ENCODE data around the gene SORD.
A peak's percentile ranks its signal among the peaks of the same experiment; 100 is the strongest.

The SORD gene

GRCh38 chr15:45107941-45108630 is 85.1 kb downstream of the SORD start:
- TF ChIP-seq POU2F2 (IDR thresholded peaks at IDR 0.05; ENCODE audit: low read depth, low read length) (no peak), POLR2A (IDR thresholded peaks at IDR 0.05; ENCODE audit: low read depth, low read length) (no peak), POLR2AphosphoS5 (IDR thresholded peaks at IDR 0.05; ENCODE audit: low read depth, low read length) (no peak), TAF1 (IDR thresholded peaks at IDR 0.05; ENCODE audit: low read depth, low read length) (no peak), SPI1 (IDR thresholded peaks at IDR 0.05; ENCODE audit: low read depth, low read length) (no peak), PAX5 (IDR thresholded peaks at IDR 0.05; ENCODE audit: insufficient read depth, low read length, severe bottlenecking) (no peak)
- DNase-seq (ENCODE audit: insufficient read length, low spot score) (no peak), FAIRE-seq (no peak)

DNA sequence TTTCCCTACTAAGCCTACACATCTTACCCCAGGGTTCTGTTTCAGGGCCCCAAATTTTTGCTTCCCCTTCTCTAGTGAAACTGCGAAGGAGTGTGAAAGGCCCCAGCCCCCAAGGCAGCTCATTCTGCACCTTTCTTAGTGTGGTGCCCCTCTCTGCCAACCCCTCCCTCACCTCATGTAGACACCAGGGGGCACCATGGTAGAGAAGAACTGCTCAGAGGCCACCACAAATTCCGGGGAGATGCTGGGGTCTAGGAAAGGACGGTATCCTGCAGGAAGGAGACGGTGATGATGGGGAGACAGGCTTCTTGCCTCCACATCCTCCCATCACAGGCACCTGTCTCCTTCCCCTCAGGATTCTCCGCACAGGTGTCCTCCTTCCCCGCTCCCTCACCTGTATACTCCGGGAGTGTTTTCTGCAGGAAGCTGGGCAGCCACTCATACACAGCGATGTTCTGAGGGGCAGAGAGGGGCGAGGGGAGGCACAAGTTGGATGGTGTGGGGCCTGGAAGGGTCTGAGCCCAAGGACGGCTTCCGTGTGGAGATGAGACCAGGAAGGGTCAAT is 87.3 kb downstream of the SORD start:
- DNase-seq (ENCODE audit: insufficient read length, low spot score) (no peak), FAIRE-seq (no peak)
- TF ChIP-seq POU2F2 (IDR thresholded peaks at IDR 0.05; ENCODE audit: low read depth, low read length) (no peak), POLR2AphosphoS5 (IDR thresholded peaks at IDR 0.05; ENCODE audit: low read depth, low read length) (no peak), PAX5 (IDR thresholded peaks at IDR 0.05; ENCODE audit: insufficient read depth, low read length, severe bottlenecking) (no peak), TAF1 (IDR thresholded peaks at IDR 0.05; ENCODE audit: low read depth, low read length) (no peak), POLR2A (IDR thresholded peaks at IDR 0.05; ENCODE audit: low read depth, low read length) (no peak), SPI1 (IDR thresholded peaks at IDR 0.05; ENCODE audit: low read depth, low read length) (no peak)

DNA sequence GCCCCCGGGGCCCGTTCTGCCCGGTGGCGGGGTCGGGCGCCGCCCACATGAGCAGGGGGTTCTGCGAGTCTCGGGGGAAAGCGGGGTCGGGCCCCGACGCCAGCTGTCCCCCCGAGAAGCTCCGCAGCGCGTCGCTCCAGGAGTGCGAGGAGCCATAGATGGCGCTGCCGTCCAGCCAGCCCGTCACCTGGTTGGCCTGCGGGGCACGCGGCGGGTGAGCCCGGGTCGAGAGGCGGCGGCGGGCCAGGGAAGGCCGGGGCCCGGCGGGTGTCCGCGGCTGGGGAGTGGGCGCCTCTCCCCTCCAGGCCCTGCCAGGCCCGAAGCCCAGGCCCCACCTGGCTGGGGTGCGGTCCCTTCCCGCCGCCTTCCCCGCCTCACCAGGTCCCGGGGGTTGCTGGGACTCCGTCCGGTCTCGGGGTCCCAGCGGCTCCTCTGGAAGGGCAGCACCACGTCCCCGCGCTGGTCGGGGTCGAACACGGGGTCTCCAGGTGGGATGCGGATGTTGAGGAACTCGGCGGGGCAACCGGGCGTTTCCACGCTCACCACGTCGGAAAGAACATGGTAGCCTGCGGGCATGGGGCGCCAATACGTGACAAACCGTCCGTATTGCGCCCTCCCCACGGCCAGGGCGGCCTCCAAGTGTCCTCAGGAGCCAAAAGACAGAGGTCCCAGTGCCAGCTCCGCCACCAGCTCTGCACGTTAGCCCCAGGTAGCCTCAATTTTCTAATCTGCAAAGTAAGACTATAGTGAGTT is 88.6 kb downstream of the SORD start:
- DNase-seq (ENCODE audit: insufficient read length, low spot score) (no peak), FAIRE-seq (no peak)
- no peak for TF ChIP-seq POLR2AphosphoS5 (IDR thresholded peaks at IDR 0.05; ENCODE audit: low read depth, low read length)
- no peak for TF ChIP-seq POU2F2 (IDR thresholded peaks at IDR 0.05; ENCODE audit: low read depth, low read length)
- TF ChIP-seq PAX5 (IDR thresholded peaks at IDR 0.05; ENCODE audit: insufficient read depth, low read length, severe bottlenecking), result no peak
- TF ChIP-seq SPI1 (IDR thresholded peaks at IDR 0.05; ENCODE audit: low read depth, low read length), result no peak
- no peak for TF ChIP-seq POLR2A (IDR thresholded peaks at IDR 0.05; ENCODE audit: low read depth, low read length)
- TF ChIP-seq TAF1 (IDR thresholded peaks at IDR 0.05; ENCODE audit: low read depth, low read length), result no peak

DNA sequence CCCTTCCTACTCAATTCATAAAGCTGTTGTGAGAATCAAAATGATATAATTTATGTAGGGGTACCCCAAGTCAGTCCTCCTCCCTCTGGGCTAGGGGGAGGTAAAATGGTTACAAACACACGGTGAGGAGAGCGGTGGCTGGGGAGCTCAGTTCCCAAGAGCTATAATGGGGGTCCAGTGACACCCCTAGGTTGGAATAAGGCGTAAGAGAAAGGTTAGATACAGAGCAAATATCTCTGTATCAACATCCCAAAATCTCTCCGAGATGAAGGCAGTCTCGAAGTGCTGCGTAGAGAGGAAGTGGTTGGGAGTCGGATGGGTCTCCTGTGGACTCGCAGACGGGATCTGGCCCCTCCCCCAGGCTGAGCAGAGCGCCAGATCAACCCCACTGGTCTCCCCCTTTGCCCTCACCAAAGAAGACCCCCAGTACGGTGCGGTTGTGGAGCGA is 89.2 kb downstream of the SORD start:
- no peak for DNase-seq (ENCODE audit: insufficient read length, low spot score)
- TF ChIP-seq PAX5 (IDR thresholded peaks at IDR 0.05; ENCODE audit: insufficient read depth, low read length, severe bottlenecking) (no peak), SPI1 (IDR thresholded peaks at IDR 0.05; ENCODE audit: low read depth, low read length) (0 out of 2 replicates have a peak, but pooled peaks have one; percentile 2)
- FAIRE-seq, result no peak

- FAIRE-seq (peak; percentile 13), DNase-seq (ENCODE audit: insufficient read length, low spot score) (no peak)
- TF ChIP-seq SPI1 (IDR thresholded peaks at IDR 0.05; ENCODE audit: low read depth, low read length) (no peak), POLR2A (IDR thresholded peaks at IDR 0.05; ENCODE audit: low read depth, low read length) (no peak), PAX5 (IDR thresholded peaks at IDR 0.05; ENCODE audit: insufficient read depth, low read length, severe bottlenecking) (no peak), POLR2AphosphoS5 (IDR thresholded peaks at IDR 0.05; ENCODE audit: low read depth, low read length) (no peak), POU2F2 (IDR thresholded peaks at IDR 0.05; ENCODE audit: low read depth, low read length) (no peak), TAF1 (IDR thresholded peaks at IDR 0.05; ENCODE audit: low read depth, low read length) (no peak)
Measured at GRCh38 chr15:45112591-45113379, 89.8 kb downstream of the SORD start.

DNA sequence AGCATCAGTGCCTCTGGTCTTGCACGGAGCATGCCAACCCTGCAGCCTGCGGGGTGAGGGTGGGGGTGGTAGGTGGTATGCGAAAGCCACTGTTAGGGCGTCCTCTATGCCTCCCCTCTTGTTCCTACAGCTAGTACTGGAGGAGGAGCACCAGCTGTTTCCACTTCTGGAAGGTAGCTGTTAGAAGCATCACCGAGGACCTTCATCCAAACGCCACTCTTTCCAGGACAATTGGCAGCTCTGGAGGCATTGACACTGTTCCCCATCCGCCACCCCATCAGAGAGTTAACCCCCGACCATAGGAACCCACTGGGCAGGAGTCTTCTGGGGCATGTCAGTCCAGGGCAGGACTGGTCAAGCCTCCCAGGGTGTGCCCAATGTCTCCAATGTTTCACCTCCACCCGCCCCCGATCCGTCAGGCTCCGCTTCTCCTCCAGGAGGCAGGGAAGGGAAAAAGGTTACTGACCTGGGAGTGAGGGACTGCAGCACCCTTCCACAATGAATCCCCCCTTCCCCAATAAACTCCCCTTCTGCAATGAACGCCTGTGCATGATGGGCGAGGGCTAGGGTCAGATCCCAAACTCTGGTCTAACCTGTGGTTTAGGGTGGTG is 90.5 kb downstream of the SORD start:
- no peak for DNase-seq (ENCODE audit: insufficient read length, low spot score)
- FAIRE-seq, result no peak
- TF ChIP-seq POLR2A (IDR thresholded peaks at IDR 0.05; ENCODE audit: low read depth, low read length), result no peak
- TF ChIP-seq PAX5 (IDR thresholded peaks at IDR 0.05; ENCODE audit: insufficient read depth, low read length, severe bottlenecking), result no peak

- TF ChIP-seq PAX5 (IDR thresholded peaks at IDR 0.05; ENCODE audit: insufficient read depth, low read length, severe bottlenecking) (no peak), POLR2A (IDR thresholded peaks at IDR 0.05; ENCODE audit: low read depth, low read length) (no peak)
- no peak for DNase-seq (ENCODE audit: insufficient read length, low spot score)
- FAIRE-seq, result no peak
Measured at GRCh38 chr15:45114076-45114750, 91.2 kb downstream of the SORD start, which contains the start of the genes DUOX2 and DUOXA2. TSS of gene DUOX2 (minus strand) at chr15:45114172. CDS start at chr15:45113411, 761 bp downstream. TSS of gene DUOXA2 (plus strand) at chr15:45114326. CDS start at chr15:45114606, 280 bp downstream.

DNA sequence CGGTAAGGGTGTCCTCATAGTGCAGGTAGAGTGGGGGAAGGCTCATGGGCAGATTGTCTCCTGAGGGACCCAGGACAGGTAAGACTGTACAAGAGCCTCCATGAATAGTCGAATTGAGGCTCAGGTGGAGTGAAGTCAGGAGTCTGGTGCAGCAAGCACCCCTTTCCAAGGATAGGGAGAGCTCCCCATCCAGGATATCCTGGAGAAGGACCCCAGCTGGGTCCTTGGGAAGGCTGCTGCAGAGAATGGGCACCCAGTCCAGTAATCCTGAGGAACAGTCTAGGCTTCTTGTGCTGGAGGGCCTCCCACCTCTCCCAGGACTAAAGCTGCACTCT is 91.7 kb downstream of the SORD start:
- FAIRE-seq (no peak), DNase-seq (ENCODE audit: insufficient read length, low spot score) (no peak)
- TF ChIP-seq TAF1 (IDR thresholded peaks at IDR 0.05; ENCODE audit: low read depth, low read length), result no peak
- TF ChIP-seq POLR2A (IDR thresholded peaks at IDR 0.05; ENCODE audit: low read depth, low read length), result no peak
- no peak for TF ChIP-seq PAX5 (IDR thresholded peaks at IDR 0.05; ENCODE audit: insufficient read depth, low read length, severe bottlenecking)
- no peak for TF ChIP-seq POLR2AphosphoS5 (IDR thresholded peaks at IDR 0.05; ENCODE audit: low read depth, low read length)
- no peak for TF ChIP-seq SPI1 (IDR thresholded peaks at IDR 0.05; ENCODE audit: low read depth, low read length)
- TF ChIP-seq POU2F2 (IDR thresholded peaks at IDR 0.05; ENCODE audit: low read depth, low read length), result no peak

Data from GM12891 (cell line).